Effector memory CD4-positive, alpha-beta T cell (primary cell): ENCODE results near the gene RNF141.

Experiments used
- DNase-seq, 3 donors: peaks; one replicate each; pipeline ENCODE4 v3.0.0-alpha.2; 2020
- H3K27ac ChIP-seq: 2 replicates; pipeline ENCODE4 v1.7.0; 2013; ENCODE audit warnings: mild to moderate bottlenecking, low read length, moderate library complexity; ENCODE audit not compliant: insufficient read depth, poor library complexity, severe bottlenecking
- H3K27me3 ChIP-seq: replicated peaks from 2 replicates; pipeline ENCODE4 v1.7.0; 2013; ENCODE audit warnings: mild to moderate bottlenecking, low read length; ENCODE audit not compliant: insufficient read depth, control insufficient read depth, poor library complexity, severe bottlenecking
- H3K36me3 ChIP-seq: 2 replicates; pipeline ENCODE4 v1.7.0; 2013; ENCODE audit warnings: mild to moderate bottlenecking, low read length, moderate library complexity; ENCODE audit not compliant: control insufficient read depth, insufficient read depth
- H3K4me1 ChIP-seq: 2 replicates; pipeline ENCODE4 v1.7.0; 2013; ENCODE audit warnings: low read length, mild to moderate bottlenecking; ENCODE audit not compliant: control insufficient read depth, insufficient read depth, poor library complexity, severe bottlenecking
- H3K4me3 ChIP-seq: 2 replicates; pipeline ENCODE4 v1.7.0; 2013; ENCODE audit warnings: low read length, low read depth, mild to moderate bottlenecking; ENCODE audit not compliant: insufficient read depth, poor library complexity, severe bottlenecking
- H3K9me3 ChIP-seq: 2 replicates; pipeline ENCODE4 v1.7.0; 2013; ENCODE audit warnings: mild to moderate bottlenecking, low read length, moderate library complexity; ENCODE audit not compliant: control insufficient read depth

The RNF141 gene

GRCh38 chr11:10494636-10495463 lies 46.1 kb downstream of the RNF141 start:
- Histone ChIP-seq H3K36me3 (peaks cover 84% of the 10 kb centered on the region), H3K4me3 (no peak overlapping the region), H3K4me1 (no peaks in the 10 kb centered on the region), H3K27me3 (no peaks in the 10 kb centered on the region), H3K27ac (no peak overlapping the region), H3K9me3 (no peaks in the 10 kb centered on the region)
- DNase-seq = no peak

- no peak for DNase-seq
- H3K4me1 ChIP-seq = no peaks in the 10 kb centered on the region
- H3K36me3 ChIP-seq = peaks cover 81% of the 10 kb centered on the region
Measured at GRCh38 chr11:10493041-10493663, 47.8 kb downstream of the RNF141 start.

GRCh38 chr11:10492084-10492483 lies 48.9 kb downstream of the RNF141 start:
- Histone ChIP-seq H3K4me1 (no peaks in the 10 kb centered on the region), H3K36me3 (peaks cover 78% of the 10 kb centered on the region), H3K27ac (no peak overlapping the region), H3K4me3 (no peak overlapping the region), H3K9me3 (no peaks in the 10 kb centered on the region), H3K27me3 (no peaks in the 10 kb centered on the region)
- DNase-seq = no peak

More at GRCh38 chr11:10493041-10493663, 47.8 kb downstream of the RNF141 start:
- no peak overlapping the region for H3K4me3 ChIP-seq
- no peak overlapping the region for H3K27ac ChIP-seq
- H3K9me3 ChIP-seq = no peaks in the 10 kb centered on the region
- H3K27me3 ChIP-seq = no peaks in the 10 kb centered on the region

GRCh38 chr11:10490398-10491241 lies 50.4 kb downstream of the RNF141 start:
- Histone ChIP-seq H3K27ac (no peak overlapping the region), H3K36me3 (peaks cover 79% of the 10 kb centered on the region), H3K27me3 (no peaks in the 10 kb centered on the region), H3K4me1 (no peaks in the 10 kb centered on the region), H3K4me3 (no peak overlapping the region), H3K9me3 (no peaks in the 10 kb centered on the region)
- no peak for DNase-seq

- Histone ChIP-seq H3K36me3 (peaks cover 78% of the 10 kb centered on the region), H3K27me3 (no peaks in the 10 kb centered on the region), H3K4me3 (no peak overlapping the region), H3K4me1 (no peaks in the 10 kb centered on the region), H3K27ac (no peak overlapping the region), H3K9me3 (no peaks in the 10 kb centered on the region)
- DNase-seq = no peak
Measured at GRCh38 chr11:10490032-10490397, 51.0 kb downstream of the RNF141 start.

GRCh38 chr11:10488934-10489691 lies 51.9 kb downstream of the RNF141 start:
- no peak for DNase-seq
- no peaks in the 10 kb centered on the region for H3K27me3 ChIP-seq
- H3K36me3 ChIP-seq = peaks cover 78% of the 10 kb centered on the region
- no peak overlapping the region for H3K4me3 ChIP-seq
- no peaks in the 10 kb centered on the region for H3K9me3 ChIP-seq
- no peaks in the 10 kb centered on the region for H3K4me1 ChIP-seq
- H3K27ac ChIP-seq = peak overlapping the region; percentile 1

- Histone ChIP-seq H3K27ac (no peak overlapping the region), H3K27me3 (no peaks in the 10 kb centered on the region), H3K4me1 (no peaks in the 10 kb centered on the region), H3K4me3 (no peak overlapping the region), H3K36me3 (peaks cover 76% of the 10 kb centered on the region), H3K9me3 (no peaks in the 10 kb centered on the region)
- DNase-seq = no peak
Measured at GRCh38 chr11:10488121-10488933, 52.7 kb downstream of the RNF141 start.

- Histone ChIP-seq H3K4me1 (no peaks in the 10 kb centered on the region), H3K9me3 (no peaks in the 10 kb centered on the region), H3K4me3 (no peak overlapping the region), H3K27ac (no peak overlapping the region), H3K27me3 (no peaks in the 10 kb centered on the region), H3K36me3 (peaks cover 75% of the 10 kb centered on the region)
- DNase-seq = no peak
Measured at GRCh38 chr11:10487002-10487647, 53.9 kb downstream of the RNF141 start.
